Panc1 (cell line): ENCODE data around the gene MAPKAP1. TPM values are rescaled to one million over a fixed set of nuclear protein-coding genes. Genes with fewer than 3 reads are reported as not detected.

Source experiments
- ATAC-seq: fragments of 200-7000 bp; cut with Tn5 transposase; 2 replicates; pipeline ENCODE4 v1.9.1; 2020; ENCODE audit warnings: mild to moderate bottlenecking, moderate library complexity
- BruUV-seq: library from RNA; stranded (reverse); fragments of 400-500 nt; replicated peaks from 2 replicates; lab custom pipeline; 2021; lab: Mats Ljungman, UMichigan
- CTCF ChIA-PET: fragments of 300-600 bp; sonication (Branson Sonifier 250); formaldehyde crosslinking; loops from one replicate; lab custom pipeline; 2022; ENCODE audit warnings: antibody characterized with exemption; lab: Charles Lee
- POLR2A ChIA-PET: fragments of 300-600 bp; sonication (Branson Sonifier 250); formaldehyde crosslinking; loops from one replicate; lab custom pipeline; 2022; ENCODE audit warnings: antibody characterized with exemption; lab: Charles Lee
- DNase-seq: peaks from one replicate; pipeline ENCODE4 v3.0.0-alpha.2; 2010; ENCODE audit warnings: low read depth, low spot score
- H3K27ac ChIP-seq: 2 replicates; pipeline ENCODE4 v1.5.1; 2011; ENCODE audit warnings: mild to moderate bottlenecking, low read length, inconsistent platforms
- H3K27me3 ChIP-seq: fragments of 200-500 bp; sonication (Bioruptor generic); 2 replicates; pipeline ENCODE4 v1.6.0; 2014; ENCODE audit warnings: low read length, inconsistent platforms; ENCODE audit not compliant: control insufficient read depth, insufficient read depth
- H3K36me3 ChIP-seq: fragments of 200-500 bp; sonication (Bioruptor generic); 2 replicates; pipeline ENCODE4 v1.5.1; 2014; ENCODE audit warnings: inconsistent platforms, mild to moderate bottlenecking, low read length, moderate library complexity; ENCODE audit not compliant: control insufficient read depth, insufficient read depth
- H3K4me1 ChIP-seq: 2 replicates; pipeline ENCODE4 v1.5.1; 2011; ENCODE audit warnings: inconsistent platforms, mild to moderate bottlenecking, low read length, moderate library complexity; ENCODE audit not compliant: control insufficient read depth, insufficient read depth
- H3K4me3 ChIP-seq, 2 experiments: 2 replicates each; pipeline ENCODE4 v1.5.1; 2011 to 2012; ENCODE audit warnings: low read depth in 2 of 2, low read length in 2 of 2, mild to moderate bottlenecking in 2 of 2, inconsistent platforms in 1 of 2, moderate library complexity in 1 of 2
- H3K9me3 ChIP-seq: fragments of 200-500 bp; sonication (Bioruptor generic); 2 replicates; pipeline ENCODE4 v1.5.1; 2014; ENCODE audit warnings: low read depth, mild to moderate bottlenecking, inconsistent platforms, low read length, moderate library complexity; ENCODE audit not compliant: control insufficient read depth, insufficient read depth
- POLR2AphosphoS5 ChIP-seq: IDR thresholded peaks from 2 replicates; pipeline ENCODE4 v1.6.1; 2012; ENCODE audit warnings: mild to moderate bottlenecking, low read depth, low read length, moderate library complexity
- SIN3A ChIP-seq: IDR thresholded peaks from 2 replicates; pipeline ENCODE4 v1.6.1; 2012; ENCODE audit warnings: low read depth, mild to moderate bottlenecking, low read length, moderate library complexity, borderline replicate concordance; ENCODE audit not compliant: insufficient read depth
- TCF7L2 ChIP-seq: IDR thresholded peaks from 2 replicates; pipeline ENCODE4 v1.6.1; 2011; ENCODE audit warnings: mild to moderate bottlenecking, low read depth, low read length, inconsistent platforms
- in situ Hi-C: cut with HindIII; loops from 2 replicates; pipeline ENCODE4 v1.10.0; 2016; ENCODE audit warnings: low sequenced_read_pairs, low pct_unique_long_range_greater_than_20kb
- intact Hi-C: fragments of 100-400 bp; cut with micrococcal nuclease; formaldehyde crosslinking; loops from one replicate; pipeline ENCODE4 v1.10.0; 2022; ENCODE audit not compliant: unreplicated experiment
- total RNA-seq: library from RNA; stranded (reverse); gene quantifications from one replicate; pipeline ENCODE4 v1.2.1, GENCODE V29; 2021; ENCODE audit not compliant: unreplicated experiment
- TF ChIP-seq, protein P1 (sequence below): fragments of 450-650 bp; IDR thresholded peaks from 2 replicates; pipeline ENCODE4 v1.5.1; 2017; ENCODE audit warnings: mild to moderate bottlenecking
- TF ChIP-seq, protein P2 (sequence below), 2 experiments: IDR thresholded peaks; 2 replicates each; pipeline ENCODE4 v1.6.1; 2011 to 2012; ENCODE audit warnings: low read depth in 2 of 2, control low read depth in 1 of 2, low read length in 1 of 2, mild to moderate bottlenecking in 1 of 2, moderate library complexity in 1 of 2; ENCODE audit not compliant: insufficient read depth in 1 of 2

Gene MAPKAP1
- total RNA-seq, 1 experiment from 2014 or later: 72.7 TPM

DNA sequence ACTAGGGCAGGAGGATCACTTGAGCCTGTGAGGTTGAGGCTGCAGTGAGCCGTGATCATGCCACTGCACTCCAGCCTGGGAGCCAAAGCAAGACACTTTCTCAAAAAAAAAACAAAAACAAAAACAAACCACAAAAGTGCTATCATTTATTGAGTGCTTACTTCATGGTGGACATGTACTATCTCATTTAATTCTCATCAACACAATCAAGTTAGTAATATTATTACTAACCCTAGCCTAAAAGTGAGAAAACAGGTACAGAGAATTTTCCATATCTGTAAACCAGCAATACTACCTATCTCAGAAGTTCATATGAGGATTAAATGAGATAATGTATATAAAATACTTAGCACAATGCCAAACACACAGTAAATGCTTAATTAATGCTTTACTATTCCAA lies 85.8 kb downstream of the MAPKAP1 start:
- H3K4me3 ChIP-seq: no peak overlapping the region
- TF ChIP-seq, protein P1, sequence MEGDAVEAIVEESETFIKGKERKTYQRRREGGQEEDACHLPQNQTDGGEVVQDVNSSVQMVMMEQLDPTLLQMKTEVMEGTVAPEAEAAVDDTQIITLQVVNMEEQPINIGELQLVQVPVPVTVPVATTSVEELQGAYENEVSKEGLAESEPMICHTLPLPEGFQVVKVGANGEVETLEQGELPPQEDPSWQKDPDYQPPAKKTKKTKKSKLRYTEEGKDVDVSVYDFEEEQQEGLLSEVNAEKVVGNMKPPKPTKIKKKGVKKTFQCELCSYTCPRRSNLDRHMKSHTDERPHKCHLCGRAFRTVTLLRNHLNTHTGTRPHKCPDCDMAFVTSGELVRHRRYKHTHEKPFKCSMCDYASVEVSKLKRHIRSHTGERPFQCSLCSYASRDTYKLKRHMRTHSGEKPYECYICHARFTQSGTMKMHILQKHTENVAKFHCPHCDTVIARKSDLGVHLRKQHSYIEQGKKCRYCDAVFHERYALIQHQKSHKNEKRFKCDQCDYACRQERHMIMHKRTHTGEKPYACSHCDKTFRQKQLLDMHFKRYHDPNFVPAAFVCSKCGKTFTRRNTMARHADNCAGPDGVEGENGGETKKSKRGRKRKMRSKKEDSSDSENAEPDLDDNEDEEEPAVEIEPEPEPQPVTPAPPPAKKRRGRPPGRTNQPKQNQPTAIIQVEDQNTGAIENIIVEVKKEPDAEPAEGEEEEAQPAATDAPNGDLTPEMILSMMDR: no peak
- TF ChIP-seq, protein P2, sequence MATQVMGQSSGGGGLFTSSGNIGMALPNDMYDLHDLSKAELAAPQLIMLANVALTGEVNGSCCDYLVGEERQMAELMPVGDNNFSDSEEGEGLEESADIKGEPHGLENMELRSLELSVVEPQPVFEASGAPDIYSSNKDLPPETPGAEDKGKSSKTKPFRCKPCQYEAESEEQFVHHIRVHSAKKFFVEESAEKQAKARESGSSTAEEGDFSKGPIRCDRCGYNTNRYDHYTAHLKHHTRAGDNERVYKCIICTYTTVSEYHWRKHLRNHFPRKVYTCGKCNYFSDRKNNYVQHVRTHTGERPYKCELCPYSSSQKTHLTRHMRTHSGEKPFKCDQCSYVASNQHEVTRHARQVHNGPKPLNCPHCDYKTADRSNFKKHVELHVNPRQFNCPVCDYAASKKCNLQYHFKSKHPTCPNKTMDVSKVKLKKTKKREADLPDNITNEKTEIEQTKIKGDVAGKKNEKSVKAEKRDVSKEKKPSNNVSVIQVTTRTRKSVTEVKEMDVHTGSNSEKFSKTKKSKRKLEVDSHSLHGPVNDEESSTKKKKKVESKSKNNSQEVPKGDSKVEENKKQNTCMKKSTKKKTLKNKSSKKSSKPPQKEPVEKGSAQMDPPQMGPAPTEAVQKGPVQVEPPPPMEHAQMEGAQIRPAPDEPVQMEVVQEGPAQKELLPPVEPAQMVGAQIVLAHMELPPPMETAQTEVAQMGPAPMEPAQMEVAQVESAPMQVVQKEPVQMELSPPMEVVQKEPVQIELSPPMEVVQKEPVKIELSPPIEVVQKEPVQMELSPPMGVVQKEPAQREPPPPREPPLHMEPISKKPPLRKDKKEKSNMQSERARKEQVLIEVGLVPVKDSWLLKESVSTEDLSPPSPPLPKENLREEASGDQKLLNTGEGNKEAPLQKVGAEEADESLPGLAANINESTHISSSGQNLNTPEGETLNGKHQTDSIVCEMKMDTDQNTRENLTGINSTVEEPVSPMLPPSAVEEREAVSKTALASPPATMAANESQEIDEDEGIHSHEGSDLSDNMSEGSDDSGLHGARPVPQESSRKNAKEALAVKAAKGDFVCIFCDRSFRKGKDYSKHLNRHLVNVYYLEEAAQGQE (IDR thresholded peaks at IDR 0.05; ENCODE audit: insufficient read depth in 1 of 2, low read depth in 2 of 2, low read length in 1 of 2): no peak
- TF ChIP-seq POLR2AphosphoS5: no peak
- TF ChIP-seq TCF7L2: no peak
- no peak for TF ChIP-seq SIN3A
- H3K27ac ChIP-seq: no peak overlapping the region
- no peaks in the 10 kb centered on the region for H3K27me3 ChIP-seq
- peaks cover 3% of the 10 kb centered on the region; the same call in 1 of the 2 replicates for H3K4me1 ChIP-seq
- H3K9me3 ChIP-seq: no peaks in the 10 kb centered on the region
- POLR2A ChIA-PET: interaction anchor here (0.6 kb wide), 1 partner anchor 560 kb away, joined by 3 read pairs; no protein-coding TSS in a partner anchor
- intact Hi-C loops: no loop called here
- no peak for DNase-seq
- H3K36me3 ChIP-seq: no peaks in the 10 kb centered on the region
- no TSS peak for BruUV-seq
- in situ Hi-C loops: no loop called here
- CTCF ChIA-PET: no interaction called here
- no peak for ATAC-seq

DNA sequence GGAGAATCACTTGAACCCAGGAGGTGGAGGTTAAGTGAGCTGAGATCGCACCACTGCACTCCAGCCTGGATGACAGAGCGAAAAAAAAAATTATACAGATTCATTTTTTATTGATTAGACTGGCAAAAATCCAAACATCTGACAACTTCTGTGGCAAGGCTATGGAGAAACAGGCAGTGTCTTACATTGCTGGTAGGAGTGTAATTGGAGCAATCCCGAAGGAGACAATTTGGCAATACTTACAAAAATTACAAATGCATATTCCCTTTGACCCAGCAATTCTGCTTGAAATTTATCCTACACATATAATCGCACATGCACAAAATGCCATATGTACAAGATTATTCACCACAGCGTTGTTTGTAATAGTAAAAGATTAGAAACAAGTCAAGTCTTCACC lies 86.8 kb downstream of the MAPKAP1 start:
- POLR2A ChIA-PET: no interaction called here
- no peaks in the 10 kb centered on the region for H3K36me3 ChIP-seq
- TF ChIP-seq, protein P2 (IDR thresholded peaks at IDR 0.05; ENCODE audit: insufficient read depth in 1 of 2, low read depth in 2 of 2, low read length in 1 of 2): no peak
- no peak for TF ChIP-seq POLR2AphosphoS5
- CTCF ChIA-PET: no interaction called here
- BruUV-seq: no TSS peak
- H3K9me3 ChIP-seq: no peaks in the 10 kb centered on the region
- intact Hi-C loops (no loop called here), in situ Hi-C loops (no loop called here)
- no peak overlapping the region for H3K27ac ChIP-seq
- ATAC-seq (no peak), DNase-seq (no peak)
- no peaks in the 10 kb centered on the region for H3K27me3 ChIP-seq
- H3K4me3 ChIP-seq: no peak overlapping the region
- H3K4me1 ChIP-seq: no peaks in the 10 kb centered on the region
